A673 (cell line): Measurements from ENCODE around the gene GOLGB1. TPM values are rescaled to one million over a fixed set of nuclear protein-coding genes. Genes with fewer than 3 reads are reported as not detected.

Experiments used
- BruUV-seq: library from RNA; stranded (reverse); fragments of 400-500 nt; replicated peaks from 2 replicates; lab custom pipeline; 2021; lab: Mats Ljungman, UMichigan
- CTCF ChIA-PET: fragments of 300-600 bp; sonication (Branson Sonifier 250); formaldehyde crosslinking; loops from one replicate; lab custom pipeline; 2022; ENCODE audit warnings: antibody characterized with exemption; lab: Charles Lee
- POLR2A ChIA-PET: fragments of 300-600 bp; sonication (Branson Sonifier 250); formaldehyde crosslinking; loops from one replicate; lab custom pipeline; 2022; ENCODE audit warnings: antibody characterized with exemption; ENCODE audit not compliant: low non-redundant PET; lab: Charles Lee
- DNase-seq: peaks from one replicate; pipeline ENCODE4 v3.0.0-alpha.2; 2015; ENCODE audit warnings: low spot score
- H3K27ac ChIP-seq: fragments of 200-600 bp; sonication (generic); 2 replicates; pipeline ENCODE4 v1.5.1; 2016; ENCODE audit warnings: mixed run types, low read depth, mild to moderate bottlenecking, mixed read lengths, antibody characterized with exemption, low read length; ENCODE audit not compliant: poor library complexity, severe bottlenecking
- H3K27me3 ChIP-seq: fragments of 200-600 bp; sonication (generic); replicated peaks from 2 replicates; pipeline ENCODE4 v1.6.1; 2017; ENCODE audit warnings: mixed run types, low read depth, mild to moderate bottlenecking, mixed read lengths, antibody characterized with exemption, low read length; ENCODE audit not compliant: insufficient read depth, poor library complexity
- H3K36me3 ChIP-seq: fragments of 200-600 bp; sonication (generic); 2 replicates; pipeline ENCODE4 v1.6.1; 2016; ENCODE audit warnings: mixed run types, mild to moderate bottlenecking, mixed read lengths, antibody characterized with exemption, low read length; ENCODE audit not compliant: insufficient read depth, poor library complexity, severe bottlenecking
- H3K4me1 ChIP-seq: fragments of 200-600 bp; sonication (generic); 2 replicates; pipeline ENCODE4 v1.6.1; 2017; ENCODE audit warnings: mixed run types, mild to moderate bottlenecking, mixed read lengths, antibody characterized with exemption, low read length; ENCODE audit not compliant: insufficient read depth, poor library complexity, severe bottlenecking
- H3K4me3 ChIP-seq: fragments of 200-600 bp; sonication (generic); 2 replicates; pipeline ENCODE4 v1.5.1; 2016; ENCODE audit warnings: low read depth, mixed run types, mild to moderate bottlenecking, mixed read lengths, low read length; ENCODE audit not compliant: poor library complexity, severe bottlenecking
- H3K9me3 ChIP-seq: fragments of 200-600 bp; sonication (generic); 2 replicates; pipeline ENCODE4 v1.6.1; 2016; ENCODE audit warnings: mixed run types, low read depth, mild to moderate bottlenecking, mixed read lengths, antibody characterized with exemption, low read length; ENCODE audit not compliant: poor library complexity, severe bottlenecking
- CTCF ChIP-seq: fragments of 300-800, 200-600 bp; sonication (generic); conservative IDR thresholded peaks from 2 replicates; pipeline ENCODE4 v1.5.1; 2017; ENCODE audit warnings: low read depth, mild to moderate bottlenecking, antibody characterized with exemption, low read length, moderate library complexity, mixed read lengths
- EZH2 ChIP-seq: fragments of 200-600 bp; sonication (generic); IDR thresholded peaks from 2 replicates; pipeline ENCODE4 v1.6.1; 2017; ENCODE audit warnings: borderline replicate concordance, low read depth, mild to moderate bottlenecking, mixed read lengths, antibody characterized with exemption, low read length; ENCODE audit not compliant: poor library complexity, severe bottlenecking
- intact Hi-C: fragments of 100-400 bp; cut with micrococcal nuclease; formaldehyde crosslinking; loops from one replicate; pipeline ENCODE4 v1.10.0; 2022; ENCODE audit not compliant: unreplicated experiment
- total RNA-seq: library from RNA; stranded (reverse); gene quantifications from 2 replicates; pipeline ENCODE4 v1.2.3, GENCODE V29; 2021

Gene GOLGB1
- total RNA-seq, 1 experiment from 2014 or later, result 19.9 TPM

DNA sequence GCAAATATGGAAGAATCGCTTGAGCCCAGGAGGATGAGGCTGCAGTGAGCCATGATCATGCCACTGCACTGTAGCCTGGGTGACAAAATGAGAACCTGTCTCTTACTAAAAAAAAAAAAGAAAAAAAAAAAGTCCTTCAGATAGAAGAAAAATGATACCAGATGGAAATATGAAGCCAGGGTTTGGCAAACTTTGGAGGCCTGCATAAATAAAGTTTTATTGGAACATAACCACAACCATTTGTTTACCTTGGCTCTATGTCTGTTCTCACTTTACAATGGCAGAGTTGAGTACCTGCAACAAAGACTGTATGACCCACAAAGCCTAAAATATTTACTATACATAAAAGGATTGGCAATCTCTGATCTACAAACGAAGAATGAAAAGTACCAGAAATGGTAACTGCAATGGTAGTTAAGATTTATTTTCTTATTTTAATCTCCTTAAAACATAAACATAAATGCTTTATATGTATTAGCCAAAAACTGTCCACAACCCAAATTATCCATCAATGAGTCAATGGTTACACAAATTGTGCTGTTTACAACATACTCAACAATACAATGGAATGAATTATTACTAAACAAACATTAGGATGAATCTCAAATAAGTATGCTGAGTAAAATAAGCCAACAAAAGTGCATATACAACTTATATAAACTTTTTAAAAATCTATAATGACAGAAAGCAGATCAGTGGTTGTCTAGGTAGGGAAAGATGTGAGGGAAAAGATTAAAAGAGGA is 41.8 kb downstream of the GOLGB1 start:
- H3K4me3 ChIP-seq, result no peak overlapping the region
- no peak for DNase-seq
- intact Hi-C loops, result no loop called here
- POLR2A ChIA-PET, result no interaction called here
- CTCF ChIA-PET, result no interaction called here
- H3K27ac ChIP-seq, result no peak overlapping the region
- H3K4me1 ChIP-seq, result no peaks in the 10 kb centered on the region
- no peaks in the 10 kb centered on the region for H3K27me3 ChIP-seq
- no peak for TF ChIP-seq CTCF
- H3K9me3 ChIP-seq, result no peaks in the 10 kb centered on the region
- BruUV-seq, result no TSS peak
- no peaks in the 10 kb centered on the region for H3K36me3 ChIP-seq

GRCh38 chr3:121705541-121705940 is 44.0 kb downstream of the GOLGB1 start:
- intact Hi-C loops, result no loop called here
- Histone ChIP-seq H3K9me3 (no peaks in the 10 kb centered on the region), H3K27ac (no peak overlapping the region), H3K4me1 (no peaks in the 10 kb centered on the region), H3K4me3 (no peak overlapping the region), H3K27me3 (no peaks in the 10 kb centered on the region), H3K36me3 (no peaks in the 10 kb centered on the region)
- BruUV-seq, result no TSS peak
- POLR2A ChIA-PET, result no interaction called here
- no peak for DNase-seq
- TF ChIP-seq EZH2 (no peak), CTCF (no peak)
- CTCF ChIA-PET, result no interaction called here

GRCh38 chr3:121703973-121704372 is 45.6 kb downstream of the GOLGB1 start:
- ChIA-PET POLR2A (no interaction called here), CTCF (no interaction called here)
- intact Hi-C loops, result no loop called here
- Histone ChIP-seq H3K4me1 (no peaks in the 10 kb centered on the region), H3K36me3 (peaks cover under 1% of the 10 kb centered on the region), H3K4me3 (no peak overlapping the region), H3K27me3 (no peaks in the 10 kb centered on the region), H3K27ac (no peak overlapping the region), H3K9me3 (no peaks in the 10 kb centered on the region)
- BruUV-seq, result no TSS peak
- TF ChIP-seq EZH2, result no peak
- TF ChIP-seq CTCF, result no peak
- no peak for DNase-seq
